HG02798 (cell line): ENCODE measurements around the gene RAPGEF1.
A peak's percentile ranks its signal among the peaks of the same experiment; 100 is the strongest.
"Not testable (repeated sequence)": the region's sequence is repeated elsewhere in the genome, so short reads cannot be mapped to it uniquely, and the experiment has no call there.

Experiments used
- ATAC-seq: cut with Tn5 transposase; IDR thresholded peaks from one replicate; pipeline ENCODE4 v1.9.1; 2021; ENCODE audit warnings: mild to moderate bottlenecking; ENCODE audit not compliant: unreplicated experiment, poor library complexity

RAPGEF1 gene

DNA sequence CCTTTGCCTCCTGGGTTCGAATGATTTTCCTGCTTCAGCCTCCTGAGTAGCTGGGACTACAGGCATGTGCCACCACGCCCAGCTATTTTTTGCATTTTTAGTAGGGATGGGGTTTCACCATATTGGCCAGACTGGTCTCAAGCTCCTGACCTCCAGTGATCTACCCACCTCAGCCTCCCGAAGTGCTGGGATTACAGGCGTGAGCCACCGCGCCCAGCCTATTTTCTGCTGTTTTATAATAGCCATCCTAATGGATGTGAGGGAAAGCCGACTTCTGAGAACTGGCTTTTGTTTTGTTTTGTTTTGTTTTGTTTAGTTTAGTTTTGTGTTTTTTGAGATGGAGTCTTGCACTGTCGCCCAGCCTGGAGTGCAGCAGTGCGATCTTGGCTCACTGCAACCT is 13.9 kb upstream of the RAPGEF1 start:
- ATAC-seq = not testable (repeated sequence)

DNA sequence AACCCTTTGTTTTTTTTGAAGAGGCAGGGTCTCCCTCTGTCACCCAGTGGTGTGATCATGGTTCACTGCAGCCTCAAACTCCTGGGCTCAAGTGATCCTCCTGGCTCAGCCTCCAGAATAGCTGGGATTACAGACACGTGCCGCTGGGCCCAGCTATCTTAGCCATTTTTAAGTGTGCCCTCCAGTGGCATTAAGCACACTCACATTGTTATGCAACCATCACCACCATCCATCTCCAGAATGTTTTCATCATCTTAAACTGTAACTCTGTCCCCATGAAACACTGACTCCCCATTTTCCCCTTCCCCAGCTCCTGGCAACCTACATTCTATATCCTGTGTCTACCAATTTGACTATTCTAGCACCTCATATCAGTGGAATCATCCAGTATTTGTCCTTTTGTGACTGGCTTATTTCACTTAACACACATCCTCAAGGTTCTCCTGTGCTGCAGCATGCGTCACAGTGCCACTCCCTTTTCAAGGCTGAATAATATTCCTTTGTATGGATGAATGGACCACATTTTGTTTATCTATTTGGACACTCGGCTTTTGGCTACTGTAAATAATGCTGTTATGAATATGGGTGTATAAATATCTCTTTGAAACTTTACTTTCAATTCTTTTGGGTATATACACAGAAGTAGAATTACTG is 12.5 kb upstream of the RAPGEF1 start:
- ATAC-seq = no peak

DNA sequence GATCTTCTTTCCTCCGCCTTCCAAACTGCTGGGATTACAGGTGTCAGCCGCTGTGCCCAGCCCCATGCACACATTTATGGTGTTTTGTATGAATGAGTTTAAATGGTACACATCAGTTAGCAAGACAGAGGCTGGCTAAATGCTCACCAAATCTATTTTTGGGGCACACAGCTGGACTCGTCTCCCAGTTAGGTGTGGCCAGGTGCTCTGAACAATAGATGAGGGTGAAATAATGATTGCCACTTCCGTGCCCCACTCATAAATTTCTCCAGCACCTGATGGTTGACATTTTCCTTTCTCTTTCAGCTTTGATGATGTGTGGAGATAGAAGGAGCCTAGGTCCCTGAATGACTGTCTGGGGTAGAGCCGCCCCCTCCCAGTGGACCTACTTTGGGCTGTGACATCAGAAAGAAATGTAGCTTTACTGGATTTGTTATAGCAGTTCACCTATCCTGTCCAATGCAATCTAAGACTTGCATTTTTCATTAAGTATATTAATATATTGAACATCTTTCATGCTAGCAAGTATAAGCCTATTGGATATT is 8.6 kb upstream of the RAPGEF1 start:
- ATAC-seq = no peak

DNA sequence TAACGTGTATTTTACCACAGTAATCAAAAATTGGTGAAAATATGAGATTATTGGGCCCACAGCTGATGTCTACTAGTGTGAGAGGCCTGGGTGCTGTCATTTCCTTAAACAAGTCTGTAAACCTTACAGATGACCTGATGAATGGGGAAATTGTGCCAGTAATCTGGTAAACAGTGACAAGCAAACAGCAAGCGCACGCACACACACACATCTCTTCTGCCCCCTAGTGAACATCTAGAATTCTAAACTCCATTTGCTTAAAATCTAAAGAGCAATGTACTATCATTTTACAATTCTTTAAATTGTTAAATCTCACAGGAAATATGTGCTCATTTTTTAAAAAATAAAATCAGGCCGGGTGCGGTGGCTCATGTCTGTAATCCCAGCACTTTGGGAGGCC is 7.5 kb upstream of the RAPGEF1 start:
- no peak for ATAC-seq

DNA sequence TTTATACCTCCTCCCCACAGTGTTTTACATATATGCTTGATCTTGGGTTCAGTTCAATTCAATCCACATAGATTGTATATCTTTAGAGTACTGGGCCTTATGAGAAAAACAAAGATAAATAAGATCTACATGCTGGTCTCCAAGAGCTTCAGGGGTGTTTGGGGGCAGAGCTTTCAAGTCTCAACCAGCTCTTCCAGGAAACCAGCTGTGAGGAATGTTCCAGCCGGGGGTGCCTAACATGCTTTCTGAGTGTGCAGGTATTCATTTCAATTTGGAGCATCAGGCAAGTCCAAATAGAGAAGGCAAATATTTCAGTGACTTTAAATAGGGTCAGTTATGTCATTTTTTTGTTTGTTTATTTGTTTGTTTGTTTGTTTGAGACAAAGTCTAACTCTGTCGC is 5.7 kb upstream of the RAPGEF1 start:
- ATAC-seq = no peak

DNA sequence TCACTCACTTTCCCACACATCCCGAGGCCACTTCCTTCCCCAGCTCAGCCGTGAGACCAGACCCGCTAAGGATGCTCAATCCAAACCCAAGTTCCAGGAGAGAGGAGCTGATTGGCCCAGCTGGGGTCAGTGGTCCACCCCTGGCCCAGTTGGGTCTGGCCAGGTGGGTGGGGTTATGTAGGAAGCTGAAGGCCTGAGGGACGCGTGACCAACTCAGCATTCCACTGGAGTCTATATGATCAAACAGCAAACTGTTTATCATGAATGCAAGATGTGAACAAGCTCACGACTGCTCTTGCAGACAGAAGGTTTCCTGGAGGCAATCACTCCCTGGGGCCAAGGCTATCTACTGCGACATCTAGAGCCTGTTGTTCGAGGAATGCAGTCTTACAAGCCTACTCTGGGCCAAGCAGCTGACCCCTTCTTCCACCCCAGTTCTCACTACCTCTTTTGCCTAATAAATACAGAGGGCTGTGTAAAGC is 4.9 kb upstream of the RAPGEF1 start:
- no peak for ATAC-seq

DNA sequence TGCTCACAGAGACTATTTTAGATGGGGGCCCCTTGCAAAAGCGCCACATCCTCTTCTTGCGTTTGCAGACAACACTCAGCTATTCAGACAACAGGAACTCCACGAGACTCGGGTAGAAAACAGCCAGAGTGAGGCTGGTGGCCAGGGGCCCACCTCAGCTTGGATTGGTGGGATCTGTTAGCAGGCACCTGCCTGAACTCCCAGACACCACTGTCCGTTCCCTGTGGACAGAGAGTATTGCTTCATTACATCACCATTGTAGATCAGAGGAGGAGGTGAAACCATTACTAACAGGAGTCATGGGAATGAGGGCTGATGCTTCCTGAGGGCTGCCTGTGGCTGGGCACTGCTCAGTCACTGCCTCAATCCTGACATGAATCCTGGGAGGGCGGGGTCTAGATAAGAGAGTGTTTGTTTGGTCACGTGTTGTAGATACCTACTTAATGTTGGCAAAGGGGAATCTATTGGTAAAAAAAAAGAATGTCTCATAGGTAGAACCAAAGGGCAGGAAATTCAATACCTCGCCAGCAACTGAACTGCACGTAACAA is 4.4 kb upstream of the RAPGEF1 start:
- ATAC-seq = no peak

DNA sequence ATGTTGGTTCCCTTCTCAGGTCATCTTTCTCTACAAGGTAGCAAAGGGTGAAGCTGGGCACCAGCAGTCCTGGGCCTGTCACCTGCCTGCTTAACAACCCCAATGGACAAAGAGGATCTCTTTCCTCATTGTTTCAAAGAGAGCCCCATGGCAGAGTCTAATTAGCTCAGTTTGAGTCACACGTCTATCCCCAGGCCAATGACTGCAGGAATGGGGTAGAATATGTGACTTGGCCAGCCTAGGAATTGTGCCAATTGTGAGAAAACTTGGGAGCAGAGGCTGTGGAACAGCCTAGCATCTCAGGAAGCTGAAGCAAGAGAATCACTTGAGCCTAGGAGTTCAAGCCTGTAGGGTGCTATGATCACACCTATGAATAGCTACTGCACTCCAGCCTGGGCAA is 3.6 kb upstream of the RAPGEF1 start:
- ATAC-seq = no peak

DNA sequence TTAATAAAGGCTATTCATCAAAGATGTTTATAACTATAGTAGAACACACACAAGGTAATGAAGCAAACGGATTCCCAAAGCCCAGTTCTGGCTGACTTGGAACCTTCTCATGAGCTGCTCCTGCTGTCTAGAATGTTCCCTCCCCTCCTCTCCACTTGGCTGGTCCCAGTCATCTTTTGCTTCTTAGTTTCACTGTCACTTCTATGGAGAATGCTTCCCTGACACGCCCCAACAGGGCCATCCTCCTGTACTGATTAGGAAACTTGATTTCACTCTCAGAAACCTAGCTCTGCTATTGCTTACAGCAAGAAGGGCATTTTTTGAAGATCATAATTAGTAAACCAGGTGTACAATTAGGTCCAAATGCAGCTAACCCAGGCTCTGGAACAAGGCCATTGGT is 3.2 kb upstream of the RAPGEF1 start:
- no peak for ATAC-seq

DNA sequence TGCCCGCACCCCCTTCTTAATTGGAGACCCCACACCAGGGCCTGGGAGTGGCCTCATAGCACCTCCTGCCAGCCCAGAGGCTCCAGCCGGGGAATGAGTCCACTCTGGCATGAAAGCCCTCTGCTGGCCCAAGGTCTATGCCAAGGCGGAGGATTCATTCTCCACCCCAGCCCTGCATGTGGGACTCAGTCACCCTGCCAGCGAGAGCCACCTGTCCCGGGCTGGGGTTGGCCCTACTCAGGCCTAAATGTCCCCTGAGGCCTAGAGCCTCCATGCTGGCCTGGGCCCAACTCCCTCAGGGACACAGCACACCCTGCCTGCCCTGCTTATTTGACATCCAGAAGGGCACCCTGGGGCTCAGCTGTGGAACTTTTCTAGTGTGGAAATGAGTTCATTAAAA is 1.0 kb upstream of the RAPGEF1 start:
- ATAC-seq = no peak

DNA sequence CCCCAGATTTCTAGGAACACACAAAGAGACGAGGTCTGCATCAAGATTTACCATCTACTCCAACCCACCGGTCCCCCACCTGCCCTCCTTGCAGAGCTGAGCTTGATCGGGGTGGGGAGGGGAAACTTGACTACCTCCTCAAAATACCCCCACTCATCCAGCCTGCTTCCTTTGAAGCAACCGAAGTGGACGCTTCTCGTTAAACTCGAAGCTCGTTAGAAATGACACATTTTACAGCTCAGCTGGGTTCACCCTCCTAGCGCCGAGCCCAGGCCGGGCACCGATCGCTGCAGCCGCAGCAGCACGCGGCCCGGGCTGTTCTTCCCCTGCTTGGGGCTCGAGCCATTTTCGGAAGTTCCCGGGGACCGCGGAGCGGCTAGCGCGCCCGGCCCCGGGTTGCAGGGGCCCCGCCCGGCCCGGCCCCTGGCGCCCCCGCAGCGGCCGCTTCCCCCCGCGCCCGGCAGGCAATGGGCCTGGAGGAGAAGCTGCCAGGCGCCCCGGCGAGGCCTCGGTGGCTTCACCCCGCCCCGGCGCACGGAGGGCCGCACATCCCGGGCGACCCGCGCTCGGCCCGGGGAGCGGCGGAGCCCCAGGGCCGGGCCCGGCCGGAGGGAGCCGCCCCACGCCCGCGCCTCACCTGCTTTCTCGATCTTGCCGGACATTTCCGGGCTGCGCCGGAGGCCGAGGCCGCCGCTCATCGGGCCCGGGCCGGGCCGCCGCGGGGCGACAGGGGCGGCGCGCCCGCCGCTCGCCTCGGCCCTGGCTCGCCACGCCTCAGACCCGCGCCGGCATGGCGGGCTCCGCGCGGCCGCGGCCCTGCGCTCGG is 530 bp downstream of the RAPGEF1 start:
- peak; percentile 47 for ATAC-seq

DNA sequence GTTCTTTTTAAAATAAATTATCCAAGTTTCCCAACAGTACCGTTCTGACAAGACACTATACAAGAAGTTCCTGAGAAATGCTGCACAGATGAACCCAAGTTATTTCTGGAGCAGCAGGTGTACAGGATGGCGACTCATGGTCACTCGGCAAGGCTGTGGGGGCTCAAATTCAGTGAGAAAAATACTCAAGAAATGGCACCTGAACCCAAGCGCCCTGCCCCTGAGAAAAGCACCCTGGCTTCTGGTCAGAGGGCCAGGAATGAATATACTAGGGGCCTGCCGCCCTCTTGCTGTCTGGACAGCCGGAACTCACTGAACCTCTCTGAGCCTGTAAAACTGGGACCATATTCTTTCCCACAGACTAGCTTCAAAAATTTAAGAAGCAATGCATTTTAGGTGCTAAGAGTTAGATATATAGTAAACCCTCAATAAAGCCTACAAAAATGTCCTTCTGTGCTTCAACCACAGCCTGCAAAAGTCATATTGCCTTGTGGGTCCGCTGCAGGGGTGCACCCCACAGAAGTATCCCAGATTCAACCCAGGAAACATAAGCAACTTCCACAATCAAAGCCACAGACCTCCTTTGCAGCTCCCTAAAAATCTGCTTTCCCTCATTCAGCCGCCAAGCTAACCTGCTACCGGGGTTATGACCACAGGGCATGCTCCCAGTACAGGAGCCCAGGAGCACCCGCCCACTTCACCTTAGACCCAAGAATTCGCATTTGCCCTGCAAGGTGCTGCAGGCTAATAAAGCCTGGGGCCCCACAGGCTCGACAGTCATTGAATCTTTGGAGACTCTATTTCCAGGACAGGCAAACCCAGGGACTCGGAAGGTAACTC is 1.4 kb downstream of the RAPGEF1 start:
- no peak for ATAC-seq

DNA sequence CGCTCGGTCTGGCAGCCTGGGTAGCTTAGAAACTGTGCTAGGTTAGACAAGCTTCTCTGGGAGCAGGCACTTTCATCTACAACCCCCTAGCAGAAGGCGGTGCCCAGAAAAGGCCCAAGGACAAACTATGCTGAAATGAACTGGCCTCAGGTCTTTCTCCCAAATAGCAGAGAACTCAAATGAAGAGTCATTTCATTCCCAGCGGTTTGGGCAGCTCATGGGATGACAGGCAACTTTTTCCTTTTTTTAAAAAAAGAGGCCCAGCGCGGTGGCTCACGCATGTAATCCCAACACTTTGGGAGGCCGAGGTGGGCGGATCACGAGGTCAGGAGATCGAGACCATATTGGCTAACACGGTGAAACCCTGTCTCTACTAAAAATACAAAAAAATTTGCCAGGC is 2.5 kb downstream of the RAPGEF1 start:
- ATAC-seq = no peak

DNA sequence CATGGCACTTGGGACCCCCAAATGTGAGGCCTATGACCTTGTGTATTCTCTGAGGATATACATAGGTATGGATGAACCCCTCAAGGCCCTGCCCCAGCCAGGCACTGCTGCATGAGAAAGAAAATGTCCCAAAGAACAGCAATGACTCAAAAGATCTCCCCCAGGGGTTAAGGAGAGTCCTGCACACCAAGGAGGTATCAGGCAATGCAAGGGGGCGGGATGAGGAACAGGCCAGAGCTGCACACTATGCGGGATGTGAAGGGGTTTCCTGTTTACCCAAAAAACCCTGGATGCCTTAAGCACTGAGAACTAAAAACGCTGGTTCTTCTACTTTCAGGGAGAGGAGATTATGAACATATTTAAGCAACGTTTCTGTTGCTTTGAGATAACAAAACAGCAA is 3.4 kb downstream of the RAPGEF1 start:
- no peak for ATAC-seq

DNA sequence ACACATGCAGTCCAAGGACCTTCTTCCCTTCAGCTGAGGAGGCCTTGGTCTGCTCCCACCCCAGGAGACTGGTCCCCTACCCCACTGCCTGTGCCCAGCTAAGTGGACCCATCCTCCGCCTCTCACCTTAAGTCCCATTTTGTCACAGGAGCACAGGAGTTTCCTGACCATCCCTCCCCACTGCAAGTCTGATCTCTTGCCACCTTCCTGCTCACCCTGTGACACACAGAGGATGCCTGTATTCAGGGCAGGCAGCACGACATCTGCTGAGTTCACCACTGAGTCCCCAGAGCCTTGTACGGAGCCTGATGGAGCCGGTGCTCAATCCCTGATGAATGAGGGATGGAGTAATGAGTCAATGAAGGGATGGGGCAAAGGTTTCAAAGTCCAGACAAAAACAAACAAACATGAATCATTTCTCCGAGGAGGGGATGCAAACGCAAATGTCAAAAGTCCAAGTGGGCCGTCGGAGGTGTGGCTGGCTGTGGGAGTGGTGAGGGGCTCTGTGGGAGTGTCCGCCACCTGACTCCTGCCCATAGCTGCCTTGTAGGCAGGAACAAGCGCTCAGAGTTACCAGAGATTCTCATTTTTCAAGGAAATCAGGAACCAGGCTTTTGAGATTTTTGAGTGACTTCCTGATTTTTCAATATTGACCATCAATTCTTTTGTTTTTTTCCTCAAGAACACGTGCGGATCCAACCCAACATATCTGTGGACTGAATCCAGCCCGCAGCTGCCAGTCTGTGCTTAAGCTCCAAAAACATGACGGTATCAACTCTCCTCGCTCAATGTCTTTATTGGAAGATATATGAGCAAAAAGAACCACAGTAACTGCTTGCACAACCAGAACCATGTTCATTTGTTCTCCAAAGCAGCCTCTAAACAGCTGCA is 4.4 kb downstream of the RAPGEF1 start:
- no peak for ATAC-seq

DNA sequence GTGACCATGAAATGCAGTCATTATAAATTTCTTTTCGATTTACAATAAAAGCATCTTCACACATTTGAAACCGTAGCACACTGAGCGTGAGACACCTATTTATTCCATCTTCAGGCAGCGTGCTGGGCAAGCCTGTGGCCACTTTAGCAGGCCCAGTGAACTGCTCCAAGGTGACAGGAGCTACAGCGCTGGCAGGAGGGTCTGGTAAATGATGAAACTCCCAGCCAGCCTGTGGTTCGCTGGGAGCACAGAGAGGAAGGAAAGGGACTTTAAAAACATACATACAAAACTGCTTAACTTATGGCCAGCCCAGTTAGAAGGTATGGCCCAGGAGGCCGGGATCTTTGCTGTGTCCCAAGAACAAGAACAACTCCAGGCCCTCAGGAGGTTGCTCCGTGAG is 5.1 kb downstream of the RAPGEF1 start:
- ATAC-seq = no peak

DNA sequence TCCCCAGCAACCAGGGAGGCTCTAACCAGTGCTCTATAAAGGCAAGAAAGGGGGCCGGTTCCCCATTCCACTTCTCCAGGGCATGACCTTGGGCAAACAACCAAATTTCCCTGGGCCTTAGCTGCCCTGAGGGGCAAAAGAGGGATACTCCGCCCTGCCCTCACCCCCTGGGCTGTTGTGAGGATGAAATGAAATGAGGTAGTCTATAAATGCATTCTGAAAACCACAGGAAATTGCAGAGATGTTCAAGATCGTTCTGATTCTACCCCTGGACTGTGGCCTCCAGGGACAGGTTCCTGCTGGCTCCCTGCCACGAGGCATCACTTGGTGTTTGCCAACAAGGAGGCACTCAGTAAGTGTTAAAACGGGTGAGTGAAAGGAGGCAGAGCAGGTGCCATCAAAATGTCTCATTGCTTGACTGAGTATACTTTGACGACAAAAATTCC is 5.7 kb downstream of the RAPGEF1 start:
- no peak for ATAC-seq

DNA sequence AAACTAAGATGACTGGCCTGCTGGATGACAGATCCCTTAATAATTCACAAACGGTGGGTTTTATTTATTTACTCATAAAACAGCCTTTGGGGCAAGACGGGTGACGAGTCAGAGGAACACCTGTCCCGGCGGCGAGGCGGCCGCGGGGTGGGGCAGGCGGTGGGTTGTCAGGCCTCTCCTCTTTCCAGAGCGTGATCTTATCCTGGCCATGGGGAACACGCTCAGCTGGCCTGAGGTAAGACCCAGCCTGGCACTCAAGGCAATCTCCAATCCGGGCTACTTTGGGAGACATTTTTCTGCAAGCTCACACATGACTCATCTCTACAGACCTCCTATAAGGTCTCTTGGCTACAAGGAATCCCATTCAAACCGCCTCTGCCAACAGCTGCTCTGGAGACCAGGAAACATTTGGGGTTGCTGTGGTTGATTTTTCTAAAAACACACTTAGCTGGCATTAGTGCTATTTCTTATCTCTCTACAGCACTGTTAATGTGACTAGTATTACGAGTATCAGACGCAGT is 6.3 kb downstream of the RAPGEF1 start:
- no peak for ATAC-seq

DNA sequence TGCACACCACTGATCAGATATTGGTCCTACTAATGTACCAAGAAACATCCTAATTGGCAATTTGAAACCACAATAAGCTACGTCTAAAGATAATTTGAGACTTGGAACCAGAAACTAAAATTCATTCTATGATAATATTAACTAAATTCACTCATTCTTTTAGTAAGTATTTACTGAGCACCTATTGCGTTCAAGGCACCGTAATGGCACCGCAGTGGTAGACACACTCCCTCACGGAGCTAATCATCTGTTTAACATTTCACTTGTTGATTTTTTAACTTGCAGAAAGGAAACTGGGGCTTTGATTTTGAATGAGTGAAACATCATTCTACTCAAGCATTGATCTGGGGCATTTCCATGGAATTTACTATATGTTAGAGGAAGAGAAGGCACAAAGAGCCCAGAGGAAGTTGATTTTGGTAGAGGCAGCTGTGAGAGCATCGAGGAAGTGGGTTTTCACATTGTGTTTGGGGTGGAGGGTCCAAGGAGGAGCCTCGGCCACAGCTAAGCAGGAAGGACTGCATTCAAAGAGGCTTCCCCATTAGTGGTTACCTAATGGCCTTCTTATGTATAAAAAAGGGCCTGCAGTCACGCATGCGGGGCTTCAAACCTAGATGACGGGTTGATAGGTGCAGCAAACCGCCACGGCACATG is 7.1 kb downstream of the RAPGEF1 start:
- no peak for ATAC-seq
